ENCODE results near the gene TRPM2.

Gene TRPM2

DNA sequence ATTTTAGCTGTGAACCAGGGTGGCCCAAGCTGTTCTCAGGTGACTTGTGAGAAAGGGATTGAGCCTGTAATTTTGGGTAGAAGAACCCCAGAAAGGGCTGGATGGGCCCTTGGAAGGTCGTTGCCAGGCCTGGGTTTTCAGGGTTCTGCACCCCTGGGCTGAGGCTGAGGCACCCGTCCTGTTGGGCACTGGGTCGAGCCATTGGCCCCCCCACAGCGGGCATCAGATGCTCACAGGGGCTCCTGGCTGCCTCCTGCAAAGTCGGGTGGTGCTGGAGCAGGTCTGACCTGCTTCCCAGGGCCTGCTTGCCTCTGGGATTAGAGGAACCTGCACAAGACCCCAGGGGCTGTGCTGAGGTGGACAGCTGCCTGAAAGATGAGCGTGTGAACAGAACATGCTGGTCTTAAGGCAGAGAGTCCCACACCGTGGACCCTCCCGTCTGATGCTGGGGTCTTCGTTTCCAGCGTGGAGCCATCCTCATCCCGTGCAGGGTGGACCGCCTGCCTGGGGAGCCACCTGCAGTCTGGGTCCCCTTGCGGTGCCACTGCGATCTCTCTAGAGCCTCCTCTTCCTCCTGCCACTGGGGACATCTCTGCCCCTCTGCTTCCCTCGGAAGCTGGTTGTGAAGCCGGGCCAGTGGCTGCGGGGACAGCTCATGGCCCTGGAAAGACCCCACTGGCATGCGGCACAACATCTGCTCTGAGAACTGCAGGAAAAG, 1.7 kb upstream of the TRPM2 start:
- no peak for TF ChIP-seq CTCF (conservative IDR thresholded peaks at IDR 0.05; ENCODE audit: low read length)

GRCh38 chr21:44352253-44352860, 1.1 kb upstream of the TRPM2 start:
- DNase-seq (ENCODE audit: low read depth): no peak
- no peak overlapping the region for H3K4me3 ChIP-seq (ENCODE audit: low read length)
- TF ChIP-seq CTCF (conservative IDR thresholded peaks at IDR 0.05; ENCODE audit: low read length): no peak

More for the DNA sequence above, 1.7 kb upstream of the TRPM2 start:
- no peak for DNase-seq (ENCODE audit: low read depth)
- no peak overlapping the region for H3K4me3 ChIP-seq (ENCODE audit: low read length)

GRCh38 chr21:44354001-44354405, 582 bp downstream of the TRPM2 start:
- H3K4me3 ChIP-seq (ENCODE audit: low read length): no peak overlapping the region
- no peak for DNase-seq (ENCODE audit: low read depth)
- TF ChIP-seq CTCF (conservative IDR thresholded peaks at IDR 0.05; ENCODE audit: low read length): no peak

GRCh38 chr21:44354775-44355771, 1.7 kb downstream of the TRPM2 start:
- no peak for TF ChIP-seq CTCF (conservative IDR thresholded peaks at IDR 0.05; ENCODE audit: low read length)
- H3K4me3 ChIP-seq (ENCODE audit: low read length): no peak overlapping the region
- no peak for DNase-seq (ENCODE audit: low read depth)

- DNase-seq (ENCODE audit: low read depth): no peak
- no peak overlapping the region for H3K4me3 ChIP-seq (ENCODE audit: low read length)
- no peak for TF ChIP-seq CTCF (conservative IDR thresholded peaks at IDR 0.05; ENCODE audit: low read length)
Observed at GRCh38 chr21:44356160-44356559, 2.7 kb downstream of the TRPM2 start.

DNA sequence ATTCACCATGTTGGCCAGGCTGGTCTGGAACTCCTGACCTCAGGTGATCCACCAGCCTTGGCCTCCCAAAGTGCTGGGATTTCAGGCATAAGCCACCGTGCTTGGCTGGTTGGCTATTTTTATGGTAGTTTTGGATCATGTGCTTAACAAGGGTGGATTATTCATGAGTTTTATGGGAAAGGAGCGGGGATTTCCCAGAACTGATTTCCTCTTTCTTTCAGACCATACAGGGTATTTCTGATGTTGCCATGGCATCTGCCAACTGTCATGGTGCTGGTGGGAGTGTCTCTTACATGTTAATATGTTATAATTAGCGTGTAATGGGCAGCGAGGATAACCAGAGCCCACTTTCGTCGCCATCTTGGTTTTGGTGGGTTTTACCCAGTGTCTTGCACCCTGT, 3.2 kb downstream of the TRPM2 start:
- H3K4me3 ChIP-seq (ENCODE audit: low read length): no peak overlapping the region
- no peak for TF ChIP-seq CTCF (conservative IDR thresholded peaks at IDR 0.05; ENCODE audit: low read length)
- no peak for DNase-seq (ENCODE audit: low read depth)

Measured in AG10803 (cell line).